HG03439 (cell line): ENCODE measurements around the gene MYDGF.

Source experiments
- ATAC-seq: cut with Tn5 transposase; IDR thresholded peaks from one replicate; pipeline ENCODE4 v1.9.1; 2021; ENCODE audit warnings: mild to moderate bottlenecking, moderate library complexity; ENCODE audit not compliant: unreplicated experiment

The MYDGF gene

DNA sequence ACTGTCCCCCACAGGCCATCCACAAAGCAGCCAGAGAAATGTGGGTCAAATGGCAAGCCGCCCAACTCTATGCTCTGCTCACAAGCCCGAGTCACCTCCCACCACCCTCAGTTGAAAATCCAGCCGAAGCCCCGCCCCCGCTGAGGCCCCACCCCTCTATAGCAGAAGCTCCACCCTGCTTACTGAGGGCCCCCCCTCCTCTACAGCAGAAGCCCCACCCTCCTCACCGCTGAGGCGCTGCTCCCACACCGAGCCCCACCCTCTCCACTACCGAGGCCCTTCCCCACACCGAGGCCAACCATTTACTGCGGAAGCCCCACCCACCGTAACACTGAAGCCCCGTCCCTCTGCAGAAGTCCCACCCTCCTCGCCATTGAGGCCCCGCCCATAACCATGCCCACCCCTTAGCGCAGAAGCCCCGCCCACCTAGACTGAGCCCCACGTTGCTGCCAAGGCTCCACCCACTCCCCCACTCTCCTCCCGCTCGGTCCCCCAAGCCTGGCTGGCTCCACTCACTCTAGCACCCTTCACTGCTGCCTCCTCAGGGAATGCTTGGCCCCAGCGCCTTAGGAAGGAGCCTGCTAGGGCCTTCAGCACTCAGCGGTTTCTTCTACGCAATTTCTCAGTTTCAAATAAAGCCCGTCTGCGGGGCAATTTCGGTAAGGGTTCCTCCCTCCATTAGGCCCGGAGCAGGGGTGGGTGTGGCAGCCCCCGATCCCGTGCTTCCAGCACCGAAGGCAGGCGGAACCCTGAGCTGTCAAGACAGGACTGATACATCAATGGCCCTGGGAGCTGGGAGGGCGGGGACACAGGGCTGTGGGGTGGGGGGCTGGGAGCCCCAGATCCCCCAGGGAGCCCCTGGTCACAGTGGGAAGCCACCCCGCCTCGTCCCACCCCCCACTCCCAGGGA lies 9.0 kb upstream of the MYDGF start:
- ATAC-seq: no peak

DNA sequence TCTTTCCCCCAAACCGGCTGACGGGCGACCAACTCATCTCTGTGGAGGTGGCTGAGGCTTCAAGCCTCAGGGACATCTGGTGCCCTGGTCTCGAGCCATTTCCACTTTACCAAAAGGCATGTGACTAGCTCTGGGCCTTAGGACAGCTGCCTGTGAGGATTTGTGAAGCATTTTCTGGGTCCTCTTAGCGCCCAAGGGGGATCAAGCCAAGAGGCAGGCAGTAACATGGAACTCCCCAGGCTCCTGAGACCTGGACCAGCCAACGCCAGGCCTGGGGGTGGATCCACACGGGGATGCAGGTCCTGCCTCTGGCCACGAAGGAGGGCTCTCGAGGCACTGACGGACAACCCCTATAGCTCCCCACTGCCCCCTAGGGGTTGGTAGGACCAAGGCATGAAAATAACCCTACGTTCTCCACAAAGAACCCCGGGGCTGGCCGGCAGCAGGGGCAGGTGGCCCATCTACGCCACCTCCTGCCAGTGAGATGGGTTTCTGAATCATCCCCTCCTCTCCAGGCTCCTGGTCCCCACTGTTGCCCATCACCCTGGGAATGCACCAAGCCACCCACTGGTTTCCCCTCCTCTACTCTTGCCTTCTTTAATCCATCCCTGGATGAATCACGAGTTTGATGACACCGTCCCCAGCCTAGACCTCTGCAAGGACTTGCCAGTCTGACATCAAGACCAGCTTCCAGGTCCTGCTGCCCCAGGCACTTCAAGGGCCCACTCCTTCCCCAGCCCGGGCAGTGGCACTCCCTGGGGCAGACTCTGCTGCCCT lies 7.0 kb upstream of the MYDGF start:
- no peak for ATAC-seq

GRCh38 chr19:4675346-4675745 lies 5.2 kb upstream of the MYDGF start:
- ATAC-seq: no peak

GRCh38 chr19:4673726-4674125 lies 3.6 kb upstream of the MYDGF start:
- ATAC-seq: no peak

DNA sequence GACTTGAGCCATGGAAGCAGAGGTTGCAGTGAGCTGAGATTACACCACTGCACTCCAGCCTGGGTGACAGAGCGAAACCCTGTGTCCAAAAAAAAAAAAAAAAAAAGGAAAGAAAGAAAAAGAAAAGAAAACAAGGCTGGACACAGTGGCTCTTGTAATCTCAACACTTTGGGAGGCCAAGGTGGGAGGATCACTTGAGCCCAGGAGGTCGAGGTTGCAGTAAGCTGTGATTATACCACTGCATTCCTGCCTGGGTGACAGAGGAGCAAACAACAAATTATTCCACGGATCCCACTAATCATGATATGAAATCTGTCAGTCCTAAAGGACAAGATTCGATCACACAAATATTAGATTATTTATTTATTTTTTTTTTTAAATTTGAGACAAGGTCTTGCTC lies 3.1 kb upstream of the MYDGF start:
- no peak for ATAC-seq

- no peak for ATAC-seq
These were observed 1.2 kb upstream of the MYDGF start for GRCh38 chr19:4671185-4671851.

- ATAC-seq: no peak
These were observed 5.5 kb downstream of the MYDGF start for GRCh38 chr19:4664642-4665041.

DNA sequence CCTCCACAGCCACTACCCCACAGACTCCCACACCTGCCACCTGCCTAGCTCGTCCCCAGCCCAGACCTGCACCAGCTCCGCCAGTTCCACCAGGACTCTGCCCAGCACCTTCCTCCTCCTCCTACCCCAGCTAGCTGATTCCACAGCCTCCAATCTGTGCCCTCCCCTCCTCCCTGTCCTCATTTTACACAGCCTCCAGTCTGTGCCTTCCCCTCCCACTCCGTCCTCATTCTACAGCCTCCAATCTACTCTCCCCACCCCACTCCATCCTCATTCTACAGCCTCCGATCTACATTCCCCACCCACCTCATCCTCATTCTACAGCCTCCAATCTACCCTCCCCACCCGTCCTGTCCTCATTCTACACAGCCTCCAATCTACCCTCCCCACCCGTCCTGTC lies 7.3 kb downstream of the MYDGF start:
- no peak for ATAC-seq

GRCh38 chr19:4662020-4662695 lies 8.0 kb downstream of the MYDGF start:
- no peak for ATAC-seq

DNA sequence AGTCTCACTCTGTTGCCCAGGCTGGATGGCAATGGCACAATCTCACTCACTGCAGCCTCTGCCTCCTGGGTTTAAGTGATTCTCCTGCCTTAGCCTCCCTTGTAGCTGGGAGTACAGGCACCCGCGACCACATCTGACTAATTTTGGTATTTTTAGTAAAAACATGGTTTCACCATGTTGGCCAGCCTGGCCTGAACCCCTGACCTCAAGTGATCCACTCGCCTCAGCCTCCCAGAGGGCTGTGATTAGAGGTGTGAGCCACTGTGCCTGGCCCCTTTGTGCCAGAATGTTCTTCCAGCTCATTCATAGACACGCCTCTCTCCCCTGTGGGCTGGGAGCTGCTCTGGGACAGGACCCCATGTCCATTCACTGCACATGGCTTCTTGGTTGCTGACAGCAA lies 9.1 kb downstream of the MYDGF start:
- ATAC-seq: no peak

DNA sequence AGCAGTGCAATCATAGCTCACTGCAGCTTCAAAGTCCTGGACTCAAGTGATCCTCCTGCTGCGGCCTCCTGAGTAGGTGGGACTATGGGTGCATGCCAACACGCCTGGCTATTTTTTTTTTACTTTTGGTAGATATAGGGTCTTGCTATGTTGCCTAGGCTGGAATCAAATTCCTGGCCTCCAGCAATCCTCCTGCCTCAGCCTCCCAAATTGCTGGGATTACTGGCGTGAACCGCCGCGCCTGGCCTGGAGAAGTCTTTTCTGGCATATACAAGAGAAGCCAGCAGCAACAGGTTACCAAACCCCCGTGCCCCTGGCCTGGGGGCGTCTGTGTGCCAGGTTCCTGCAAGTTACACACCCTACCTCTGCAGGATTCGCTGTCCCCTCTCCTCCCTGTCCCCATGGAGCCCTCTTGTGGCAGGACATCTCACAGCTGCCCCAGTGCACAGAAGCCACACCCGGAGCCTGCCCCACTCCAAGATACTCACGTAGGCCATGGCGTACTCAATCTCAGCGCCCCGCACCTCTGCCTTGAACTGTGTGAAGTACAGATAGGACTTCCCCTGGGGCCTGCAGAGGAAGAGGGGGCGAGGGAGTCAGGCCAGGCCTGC lies 9.9 kb downstream of the MYDGF start:
- ATAC-seq: no peak

- ATAC-seq: no peak
These were observed 12.3 kb downstream of the MYDGF start for GRCh38 chr19:4657835-4658234.

- ATAC-seq: no peak
These were observed 12.9 kb downstream of the MYDGF start for GRCh38 chr19:4657262-4657661.

DNA sequence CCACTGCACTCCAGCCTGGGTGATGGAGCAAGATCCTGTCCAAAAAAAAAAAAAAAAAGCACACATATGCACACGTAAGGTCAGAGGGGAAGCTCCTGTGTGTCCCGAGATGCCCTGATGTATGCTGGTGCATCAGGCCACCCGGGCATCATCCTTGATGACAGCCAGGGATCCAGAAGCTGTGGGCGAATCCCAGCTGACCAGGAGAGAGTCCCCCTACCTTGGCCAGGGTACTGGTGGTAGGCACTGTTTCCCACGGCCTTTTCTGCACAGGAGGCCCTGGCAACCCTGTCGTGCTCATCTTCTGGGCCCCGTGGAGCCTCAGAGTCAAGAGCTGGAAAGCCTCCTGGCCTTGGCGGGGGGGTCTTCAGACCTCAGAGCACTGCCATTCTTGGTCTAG lies 14.0 kb downstream of the MYDGF start:
- ATAC-seq: no peak

- ATAC-seq: no peak
These were observed 15.4 kb downstream of the MYDGF start for GRCh38 chr19:4654437-4655361.

DNA sequence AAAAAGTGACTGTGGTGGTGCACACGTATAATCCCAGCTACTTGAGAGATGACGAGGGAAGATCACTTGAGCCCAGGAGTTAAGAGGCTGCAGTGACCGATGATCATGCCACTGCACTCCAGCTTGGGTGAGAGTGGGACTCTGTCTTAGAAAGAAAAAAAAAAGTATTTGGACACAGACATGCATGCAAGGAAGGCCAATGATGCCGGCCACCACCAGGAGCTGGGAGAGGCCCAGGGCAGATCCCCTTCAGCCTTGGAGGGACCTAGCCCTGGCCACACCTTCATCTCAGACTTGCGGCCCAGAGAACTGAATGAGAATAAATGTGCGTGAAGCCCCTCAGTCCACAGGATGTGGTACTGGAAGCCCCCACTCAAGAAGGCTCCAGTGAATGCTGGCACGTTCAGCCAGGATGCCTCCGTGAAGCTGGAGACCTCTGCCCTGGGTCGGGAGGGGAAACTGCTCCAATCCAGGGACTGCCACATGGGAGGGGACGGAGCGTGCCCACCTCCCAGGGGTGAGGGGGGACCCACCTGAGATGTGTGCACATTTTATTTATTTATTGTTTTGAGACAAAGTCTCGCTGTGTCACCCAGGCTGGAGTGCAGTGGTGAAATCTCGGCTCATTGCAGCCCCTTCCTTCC lies 16.2 kb downstream of the MYDGF start:
- ATAC-seq: no peak

GRCh38 chr19:4652075-4652474 lies 18.1 kb downstream of the MYDGF start:
- ATAC-seq: no peak

DNA sequence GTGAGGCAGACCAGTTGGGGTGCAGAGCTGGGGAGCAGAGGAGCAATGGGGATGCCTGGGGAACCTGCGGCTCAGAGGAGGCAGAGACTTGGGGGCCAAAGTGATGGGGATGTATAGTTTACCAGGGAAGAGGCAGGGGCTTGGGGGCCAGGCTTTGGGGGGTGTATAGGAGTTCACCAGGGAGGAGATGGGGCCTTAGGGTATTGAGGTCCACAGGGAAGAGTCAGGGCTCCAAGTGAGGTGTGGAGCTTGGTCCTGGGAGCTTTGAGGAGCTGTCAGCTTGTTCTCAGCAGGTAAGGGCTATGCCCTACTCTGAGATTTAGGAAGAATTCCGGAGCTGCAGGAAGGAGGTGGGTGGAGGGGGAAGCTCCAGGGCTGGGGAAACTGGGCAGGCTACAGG lies 20.0 kb downstream of the MYDGF start:
- no peak for ATAC-seq

- ATAC-seq: no peak
These were observed 20.6 kb downstream of the MYDGF start for GRCh38 chr19:4649392-4650047.
